ENCODE measurements around the gene RASSF7. TPM values are rescaled to one million over a fixed set of nuclear protein-coding genes. Genes with fewer than 3 reads are reported as not detected.
A peak's percentile ranks its signal among the peaks of the same experiment; 100 is the strongest.

Gene RASSF7
- total and polyA plus RNA-seq, 2 experiments from 2014 or later: 11.9 to 18.8 TPM

- WGBS, 2 experiments (ENCODE audit: low coverage in 1 of 2, low lambda C conversion rate in 2 of 2, missing lambda C conversion rate in 2 of 2): 91 to 93% methylated on average over 10 of the region's 10 CpGs
- in situ Hi-C loops (cut with MboI): no loop called here
- no peaks in the 10 kb centered on the region for H4K20me1 ChIP-seq (ENCODE audit: insufficient read depth)
- H3K79me2 ChIP-seq (ENCODE audit: insufficient read depth): no peaks in the 10 kb centered on the region
- peaks cover 9% of the 10 kb centered on the region; the same call in 1 of the 2 replicates for H3K4me1 ChIP-seq (ENCODE audit: insufficient read depth)
- no peak overlapping the region for H3K4me2 ChIP-seq (ENCODE audit: unreplicated experiment)
- no peaks in the 10 kb centered on the region for H3K36me3 ChIP-seq (ENCODE audit: low read depth)
- no peak overlapping the region for H3K9ac ChIP-seq
- no peak for TF ChIP-seq EZH2phosphoT487 (IDR thresholded peaks at IDR 0.05; ENCODE audit: insufficient read depth, low read depth)
- no peak for TF ChIP-seq EZH2 (IDR thresholded peaks at IDR 0.05; ENCODE audit: insufficient read depth, poor library complexity, severe bottlenecking)
- H3K9me3 ChIP-seq (ENCODE audit: low read depth): no peaks in the 10 kb centered on the region
- DNase-seq: peak; percentile 44
- no peak overlapping the region for H2AFZ ChIP-seq
- no peaks in the 10 kb centered on the region for H3F3A ChIP-seq (ENCODE audit: insufficient read depth)
- H3K27ac ChIP-seq: no peak overlapping the region
- no peak overlapping the region for H3K4me3 ChIP-seq
- H3K9me2 ChIP-seq (ENCODE audit: insufficient read depth): no peaks in the 10 kb centered on the region
- no peaks in the 10 kb centered on the region for H3K27me3 ChIP-seq (replicated peaks; ENCODE audit: insufficient read depth)
Measured at GRCh38 chr11:521177-521688, 39.5 kb upstream of the RASSF7 start.

- Histone ChIP-seq H3K4me1 (ENCODE audit: insufficient read depth) (no peaks in the 10 kb centered on the region), H4K20me1 (ENCODE audit: insufficient read depth) (no peaks in the 10 kb centered on the region), H3K27ac (no peak overlapping the region), H3K36me3 (ENCODE audit: low read depth) (no peaks in the 10 kb centered on the region), H3K4me2 (ENCODE audit: unreplicated experiment) (no peak overlapping the region), H3K4me3 (no peak overlapping the region), H3K9me3 (ENCODE audit: low read depth) (no peaks in the 10 kb centered on the region), H2AFZ (no peak overlapping the region), H3K9me2 (ENCODE audit: insufficient read depth) (no peaks in the 10 kb centered on the region), H3K9ac (no peak overlapping the region), H3K27me3 (replicated peaks; ENCODE audit: insufficient read depth) (no peaks in the 10 kb centered on the region), H3K79me2 (ENCODE audit: insufficient read depth) (no peaks in the 10 kb centered on the region), H3F3A (ENCODE audit: insufficient read depth) (no peaks in the 10 kb centered on the region)
- no peak for DNase-seq
- TF ChIP-seq EZH2 (IDR thresholded peaks at IDR 0.05; ENCODE audit: insufficient read depth, poor library complexity, severe bottlenecking) (no peak), EZH2phosphoT487 (IDR thresholded peaks at IDR 0.05; ENCODE audit: insufficient read depth, low read depth) (no peak)
- 80 to 86% methylated on average over 17 of the region's 17 CpGs for WGBS, 2 experiments (ENCODE audit: low coverage in 1 of 2, low lambda C conversion rate in 2 of 2, missing lambda C conversion rate in 2 of 2)
- in situ Hi-C loops (cut with MboI): no loop called here
Measured at GRCh38 chr11:526192-526591, 34.6 kb upstream of the RASSF7 start.

GRCh38 chr11:528166-528814 lies 32.5 kb upstream of the RASSF7 start:
- Histone ChIP-seq H2AFZ (no peak overlapping the region), H3K4me3 (no peak overlapping the region), H3K27me3 (replicated peaks; ENCODE audit: insufficient read depth) (no peaks in the 10 kb centered on the region), H3K36me3 (ENCODE audit: low read depth) (no peaks in the 10 kb centered on the region), H3K4me2 (ENCODE audit: unreplicated experiment) (no peak overlapping the region), H3K9ac (no peak overlapping the region), H4K20me1 (ENCODE audit: insufficient read depth) (no peaks in the 10 kb centered on the region), H3K4me1 (ENCODE audit: insufficient read depth) (no peaks in the 10 kb centered on the region), H3K9me3 (ENCODE audit: low read depth) (no peaks in the 10 kb centered on the region), H3K27ac (no peak overlapping the region), H3K79me2 (ENCODE audit: insufficient read depth) (peaks cover under 1% of the 10 kb centered on the region; the same call in 1 of the 2 replicates), H3K9me2 (ENCODE audit: insufficient read depth) (no peaks in the 10 kb centered on the region), H3F3A (ENCODE audit: insufficient read depth) (no peaks in the 10 kb centered on the region)
- DNase-seq: no peak
- TF ChIP-seq EZH2phosphoT487 (IDR thresholded peaks at IDR 0.05; ENCODE audit: insufficient read depth, low read depth) (no peak), EZH2 (IDR thresholded peaks at IDR 0.05; ENCODE audit: insufficient read depth, poor library complexity, severe bottlenecking) (no peak)
- in situ Hi-C loops (cut with MboI): no loop called here
- 79% methylated on average over 23 to 25 of the region's 30 CpGs for WGBS, 2 experiments (ENCODE audit: low coverage in 1 of 2, low lambda C conversion rate in 2 of 2, missing lambda C conversion rate in 2 of 2)

- TF ChIP-seq EZH2 (IDR thresholded peaks at IDR 0.05; ENCODE audit: insufficient read depth, poor library complexity, severe bottlenecking) (no peak), EZH2phosphoT487 (IDR thresholded peaks at IDR 0.05; ENCODE audit: insufficient read depth, low read depth) (no peak)
- Histone ChIP-seq H3K27ac (no peak overlapping the region), H3F3A (ENCODE audit: insufficient read depth) (no peaks in the 10 kb centered on the region), H3K4me2 (ENCODE audit: unreplicated experiment) (no peak overlapping the region), H3K9ac (no peak overlapping the region), H3K4me1 (ENCODE audit: insufficient read depth) (no peaks in the 10 kb centered on the region), H3K4me3 (no peak overlapping the region), H3K9me2 (ENCODE audit: insufficient read depth) (no peaks in the 10 kb centered on the region), H3K36me3 (ENCODE audit: low read depth) (no peaks in the 10 kb centered on the region), H3K27me3 (replicated peaks; ENCODE audit: insufficient read depth) (no peaks in the 10 kb centered on the region), H3K79me2 (ENCODE audit: insufficient read depth) (peaks cover 8% of the 10 kb centered on the region), H2AFZ (no peak overlapping the region), H4K20me1 (ENCODE audit: insufficient read depth) (no peaks in the 10 kb centered on the region), H3K9me3 (ENCODE audit: low read depth) (no peaks in the 10 kb centered on the region)
- WGBS, 2 experiments (ENCODE audit: low coverage in 1 of 2, low lambda C conversion rate in 2 of 2, missing lambda C conversion rate in 2 of 2): 78% methylated on average over 23 to 26 of the region's 29 CpGs
- DNase-seq: no peak
- in situ Hi-C loops (cut with MboI): no loop called here
Measured at GRCh38 chr11:528815-529727, 31.7 kb upstream of the RASSF7 start.

Measured in GM23248 (cell line).